ENCODE data around the gene NOM1. TPM values are rescaled to one million over a fixed set of nuclear protein-coding genes. Genes with fewer than 3 reads are reported as not detected.

NOM1 gene
- total RNA-seq, 1 experiment from 2014 or later = 15.5 TPM

DNA sequence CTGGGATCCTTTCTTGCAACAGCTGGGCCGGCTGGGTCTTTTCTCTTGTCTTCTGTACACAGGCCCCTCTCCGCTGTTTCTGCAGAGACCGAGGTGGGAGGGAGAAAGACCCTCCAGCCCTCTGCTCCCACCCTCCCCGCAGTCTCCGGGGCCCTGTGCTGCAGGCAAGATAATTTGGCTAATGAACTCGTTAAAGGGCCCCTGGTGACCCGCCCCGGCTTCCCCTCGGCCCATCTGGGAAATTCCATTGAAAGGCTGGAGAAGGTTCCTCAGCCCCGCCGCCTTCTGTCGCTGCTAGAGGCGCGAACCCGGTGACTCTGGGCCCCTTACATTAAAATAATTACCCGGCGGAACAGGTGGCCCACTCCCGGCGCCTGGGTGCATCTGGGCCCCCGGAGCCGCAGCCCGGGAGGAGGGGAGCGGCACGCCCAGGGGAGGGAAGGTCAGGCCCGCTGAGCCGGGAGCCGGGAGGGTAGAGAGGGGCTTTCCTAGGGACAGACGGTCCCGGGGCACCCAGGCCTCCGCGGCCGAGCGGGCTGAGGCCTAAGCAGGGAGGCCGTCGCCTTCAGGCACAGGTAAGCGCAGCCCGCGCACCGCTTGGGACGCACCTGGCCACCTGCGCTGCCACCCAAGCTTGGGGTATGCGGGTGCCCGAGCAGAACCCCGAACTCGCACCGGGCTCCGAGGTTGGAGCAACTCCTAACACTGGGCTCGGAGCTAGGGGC, 68.3 kb downstream of the NOM1 start:
- no peak for DNase-seq (ENCODE audit: low spot score)

DNA sequence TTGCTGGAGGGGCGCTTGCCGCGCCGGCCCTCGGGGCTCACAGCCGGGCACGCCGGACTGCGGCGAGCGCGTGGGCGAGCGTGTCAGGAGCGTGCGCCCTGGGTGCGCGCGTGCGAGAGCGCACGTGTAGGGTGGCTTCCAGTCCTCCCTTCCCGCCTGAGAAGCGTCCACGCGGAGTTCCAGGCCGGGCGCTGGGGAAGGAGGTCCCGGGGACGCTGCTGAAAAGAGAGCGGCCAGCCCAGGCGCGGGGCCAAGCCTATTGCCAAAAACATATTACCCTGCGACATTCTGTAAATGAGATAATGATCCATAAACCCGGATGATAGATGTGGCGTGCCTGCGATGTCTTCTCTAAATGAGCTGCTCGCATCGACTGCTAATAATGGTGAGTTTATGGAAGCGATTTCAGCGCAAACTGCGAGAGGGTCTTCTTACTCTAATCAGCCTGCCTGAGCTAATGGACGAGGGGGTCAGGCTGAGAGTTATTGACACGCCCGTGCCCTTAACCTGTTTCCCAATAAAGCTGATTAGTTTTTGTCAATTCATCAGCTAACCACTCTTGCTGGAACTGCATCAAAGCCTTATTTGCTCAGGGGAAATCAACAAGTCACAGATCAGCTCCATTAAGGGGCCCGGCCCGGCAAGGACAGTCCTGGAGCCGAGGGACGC, 69.0 kb downstream of the NOM1 start:
- no peak for DNase-seq (ENCODE audit: low spot score)

GRCh38 chr7:157018997-157019608, 69.6 kb downstream of the NOM1 start:
- no peak for DNase-seq (ENCODE audit: low spot score)

DNA sequence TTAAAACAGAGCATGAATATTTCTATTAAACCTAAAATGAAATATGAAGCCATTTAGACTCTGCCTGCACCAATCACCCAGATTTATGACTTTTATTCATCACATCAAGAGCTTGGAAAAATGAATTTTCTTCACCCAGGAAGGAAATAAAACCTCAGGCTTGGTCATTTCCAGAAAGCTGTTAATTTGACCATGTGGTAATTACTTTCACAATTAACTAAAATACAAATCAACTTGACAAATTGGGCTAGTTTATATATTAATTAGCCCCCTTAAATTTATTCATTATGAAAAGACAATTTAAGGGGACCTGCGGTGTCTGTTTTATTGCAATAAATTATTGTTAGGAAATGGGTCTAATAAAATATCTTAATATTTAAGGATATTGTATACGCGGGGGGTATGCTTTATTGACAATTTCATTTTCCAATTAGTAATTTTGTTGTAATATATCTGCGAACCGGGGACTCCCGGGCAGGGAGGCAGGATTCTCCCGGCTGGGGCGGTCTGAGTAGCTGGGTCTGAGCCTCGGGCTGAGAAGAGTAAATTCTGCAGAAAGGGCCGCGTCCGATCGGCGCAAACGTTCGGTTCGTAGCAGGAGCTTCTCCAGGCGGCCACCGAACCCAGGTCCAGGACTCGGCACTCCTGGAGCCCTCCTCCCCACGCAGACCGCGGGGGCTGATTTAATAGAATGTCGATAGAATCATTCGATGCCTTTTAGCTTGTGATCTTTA, 70.4 kb downstream of the NOM1 start:
- DNase-seq (ENCODE audit: low spot score) = no peak

DNA sequence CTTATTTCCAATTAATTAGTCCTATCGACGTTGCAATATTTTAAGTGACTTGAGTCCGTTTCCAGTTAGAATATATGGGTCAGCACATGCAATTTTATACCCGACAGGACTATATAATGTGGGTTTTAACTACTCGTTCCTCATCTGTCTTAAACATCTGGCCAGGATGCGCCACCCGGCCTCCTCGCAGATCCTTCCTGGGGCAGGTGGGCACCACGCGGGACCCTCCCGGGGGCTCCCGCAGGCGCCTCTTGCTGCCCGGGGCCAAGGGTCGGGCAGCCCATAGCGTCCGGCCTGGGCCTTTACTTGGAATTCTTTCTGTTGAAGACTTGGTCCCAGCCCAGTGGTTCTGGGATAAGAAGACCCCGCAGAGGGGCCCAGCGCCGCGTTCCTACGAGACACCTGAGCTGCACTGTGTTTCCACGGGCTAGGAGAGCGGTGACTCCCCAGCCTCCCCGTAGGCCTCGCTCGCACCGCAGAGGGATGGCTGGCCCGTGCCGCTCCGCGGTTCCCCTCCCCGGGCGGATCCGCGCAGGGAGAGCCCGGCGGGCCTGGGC, 71.1 kb downstream of the NOM1 start:
- DNase-seq (ENCODE audit: low spot score) = no peak

DNA sequence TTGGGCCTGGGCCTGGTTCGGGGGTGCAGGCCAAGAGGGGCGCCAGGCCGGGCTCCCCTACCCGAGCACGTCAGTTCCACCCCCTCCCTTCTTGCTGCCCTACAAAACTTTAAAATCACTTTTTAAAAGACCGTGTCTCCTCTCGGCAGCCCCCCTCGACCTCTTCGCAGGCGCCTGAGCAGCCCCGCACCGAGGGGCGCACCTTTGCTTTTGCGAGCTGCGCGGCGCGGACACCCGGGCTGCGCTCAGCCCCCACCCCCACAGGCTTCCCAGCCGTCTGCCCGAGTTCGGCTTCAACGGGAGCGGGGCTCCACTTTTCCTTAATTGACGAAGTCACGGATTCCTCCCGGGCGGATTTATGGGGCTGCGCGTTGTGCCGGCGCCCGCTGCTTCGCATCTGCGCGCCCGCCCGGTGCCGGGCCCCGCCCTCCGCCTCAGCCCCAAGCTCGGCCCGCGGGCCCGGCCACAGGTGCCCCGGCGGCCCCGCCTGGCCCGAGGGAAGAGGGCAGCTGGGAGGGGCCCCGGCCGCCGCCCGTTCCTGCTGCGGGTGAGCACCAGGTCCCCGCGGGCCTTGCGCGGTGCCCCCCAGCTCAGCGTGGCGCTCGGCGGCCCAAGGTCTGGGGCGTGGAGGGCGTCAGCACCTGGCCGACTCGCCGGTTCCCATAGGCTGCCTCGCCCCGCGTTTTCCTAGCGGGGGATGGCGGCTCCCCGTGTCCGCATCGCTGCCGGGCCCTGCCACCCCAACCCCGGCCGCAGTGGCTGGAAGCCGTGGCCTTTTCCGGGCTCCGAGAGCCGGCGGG, 71.8 kb downstream of the NOM1 start:
- DNase-seq (ENCODE audit: low spot score) = no peak

GRCh38 chr7:157021871-157022680, 72.6 kb downstream of the NOM1 start:
- no peak for DNase-seq (ENCODE audit: low spot score)

Other genes starting within 250 kb of the NOM1 start
- gene LMBR1, start 56.5 kb upstream of the NOM1 start, total RNA-seq (2014; rRNA removed; shearing (Covaris generic)) = 47.2 and 60.4 TPM in 2 replicates
- gene MNX1, start 61.0 kb downstream of the NOM1 start, total RNA-seq (2014; rRNA removed; shearing (Covaris generic)) = 0.90 and 1.6 TPM in 2 replicates
- gene UBE3C, start 189.2 kb downstream of the NOM1 start, total RNA-seq (2014; rRNA removed; shearing (Covaris generic)) = 76.2 and 81.8 TPM in 2 replicates